RKO (cell line): ENCODE results near the gene PEX11A.
A peak's percentile ranks its signal among the peaks of the same experiment; 100 is the strongest.
"Not testable (repeated sequence)": the region's sequence is repeated elsewhere in the genome, so short reads cannot be mapped to it uniquely, and the experiment has no call there.

ENCODE experiments used
- DNase-seq: peaks from one replicate; pipeline ENCODE4 v3.0.0-alpha.2; 2016; ENCODE audit warnings: low spot score

PEX11A gene, protein sequence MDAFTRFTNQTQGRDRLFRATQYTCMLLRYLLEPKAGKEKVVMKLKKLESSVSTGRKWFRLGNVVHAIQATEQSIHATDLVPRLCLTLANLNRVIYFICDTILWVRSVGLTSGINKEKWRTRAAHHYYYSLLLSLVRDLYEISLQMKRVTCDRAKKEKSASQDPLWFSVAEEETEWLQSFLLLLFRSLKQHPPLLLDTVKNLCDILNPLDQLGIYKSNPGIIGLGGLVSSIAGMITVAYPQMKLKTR

DNA sequence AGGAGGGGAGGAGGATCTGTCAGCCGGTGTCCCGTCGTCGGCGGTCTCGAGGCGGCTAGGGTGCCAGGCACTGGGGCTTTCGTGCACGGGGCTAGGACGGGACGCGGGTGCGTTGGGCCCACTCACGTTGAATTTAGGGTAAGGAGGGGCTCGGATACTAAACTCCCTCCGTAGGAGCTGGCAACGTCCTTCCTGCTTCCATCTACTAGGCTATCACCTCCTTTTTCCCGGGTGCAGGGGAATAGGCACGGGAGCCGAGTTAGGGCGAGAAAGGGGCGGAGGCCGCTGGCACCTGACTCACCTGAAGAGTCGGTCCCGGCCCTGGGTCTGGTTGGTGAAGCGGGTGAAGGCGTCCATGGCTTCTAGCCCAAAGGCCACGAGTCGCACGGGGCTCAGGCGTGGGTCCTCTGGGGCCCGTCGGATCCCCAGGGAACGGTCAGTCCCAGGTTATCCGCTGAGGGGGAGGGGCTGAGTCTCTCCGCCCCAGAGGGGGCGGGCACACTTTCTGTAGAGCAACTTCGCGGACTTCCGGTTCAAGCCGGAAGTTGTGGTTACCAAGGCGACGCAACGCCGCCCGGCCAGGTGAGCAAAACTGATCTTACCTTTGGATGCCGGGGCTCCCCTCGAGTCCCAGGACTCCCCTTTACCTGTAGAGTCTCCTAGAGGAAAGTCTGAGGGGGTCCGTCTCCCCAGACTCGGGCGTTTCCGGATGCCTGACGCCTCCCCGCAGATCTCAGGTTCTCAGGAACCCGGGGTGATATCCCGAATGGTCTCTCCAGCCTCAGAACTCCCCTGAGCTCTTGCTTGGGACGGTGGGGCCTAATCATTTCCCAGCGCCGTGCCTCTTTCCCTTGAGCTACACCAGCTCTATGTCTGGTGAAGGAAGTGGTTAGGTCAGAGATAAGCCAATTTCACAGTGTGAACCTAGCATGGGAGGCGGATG lies at the start of gene PEX11A, which contains the start of gene WDR93:
Gene PEX11A, minus strand, starts transcription at position 479 of the 943 bp plus-strand sequence. Its CDS starts 122 bp downstream, at position 357.
Gene WDR93, plus strand, starts transcription at position 536 of the 943 bp plus-strand sequence. CDS start 10,936 bp downstream, outside the sequence.
- DNase-seq, result peak; percentile 74

DNA sequence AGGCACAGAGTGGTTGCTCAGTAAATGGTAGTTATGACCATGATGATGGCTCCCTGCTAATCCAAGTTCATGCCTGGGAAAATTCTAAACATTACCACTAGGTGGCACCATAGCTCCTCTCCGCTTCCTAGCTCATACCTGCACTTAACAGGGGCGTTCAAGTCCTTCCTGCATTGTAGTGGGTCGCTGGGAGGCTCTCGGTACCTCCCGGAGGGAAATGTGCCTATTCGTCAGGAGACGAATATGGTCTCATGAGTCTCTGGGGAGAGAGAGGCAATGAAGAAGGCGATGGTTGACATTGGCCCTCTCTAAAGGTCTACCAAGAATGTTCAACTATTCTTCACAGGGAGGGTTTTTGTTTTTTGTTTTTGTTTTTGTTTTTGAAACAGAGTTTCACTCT lies 49.6 kb upstream of the PEX11A start:
- peak; percentile 78 for DNase-seq

DNA sequence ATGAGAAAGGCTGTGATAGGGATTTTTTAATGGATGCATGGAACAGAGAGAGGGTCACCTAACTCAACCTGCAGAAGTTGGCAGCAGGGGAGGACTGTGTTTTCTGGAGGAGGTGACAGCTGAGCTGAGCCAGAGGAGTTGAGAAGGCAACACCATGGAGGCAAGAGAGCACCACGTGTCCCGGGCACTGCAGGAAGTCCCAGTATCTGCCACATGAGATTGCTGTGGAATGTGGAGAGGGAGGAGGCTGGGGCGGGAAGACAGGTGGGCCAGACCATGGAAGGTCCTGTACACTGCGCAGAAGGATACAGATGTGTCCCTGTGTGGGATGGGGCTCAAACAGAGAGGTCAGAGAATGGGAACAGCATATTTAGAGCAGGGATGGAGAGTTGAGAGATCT lies 45.2 kb upstream of the PEX11A start:
- no peak for DNase-seq

DNA sequence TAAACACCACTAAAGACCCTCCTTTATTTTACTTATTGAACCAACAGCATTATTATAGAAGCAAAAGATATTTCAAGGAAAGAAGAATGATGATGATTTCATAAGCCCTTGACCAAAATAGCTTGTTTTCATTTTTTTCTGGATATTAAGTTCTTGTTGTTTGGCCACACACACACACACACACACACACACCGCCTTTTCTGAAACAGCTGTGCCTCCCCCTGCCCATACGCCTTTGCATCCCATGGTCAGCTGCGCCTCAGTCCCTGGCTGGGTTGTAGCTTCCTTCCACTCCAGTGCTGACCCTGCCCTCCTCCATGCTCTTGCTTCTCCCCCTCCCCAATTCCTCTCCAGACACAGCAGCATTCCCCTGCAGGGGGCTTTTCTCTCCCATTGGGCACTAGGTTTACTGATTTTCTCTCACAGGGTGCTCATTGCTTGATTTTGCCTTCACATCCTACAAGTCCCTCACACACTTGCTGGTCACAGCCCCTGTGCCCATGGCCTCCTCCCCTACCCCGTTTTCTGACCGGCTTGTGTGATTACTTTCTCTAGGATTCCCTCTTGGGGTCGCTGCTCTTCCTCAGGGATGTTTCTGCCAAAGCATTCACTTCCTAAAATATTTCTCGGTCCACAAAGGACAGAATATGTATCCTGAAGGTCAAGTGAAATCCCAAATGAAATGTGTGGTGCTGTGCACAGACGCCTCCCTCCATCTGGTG lies 42.1 kb upstream of the PEX11A start:
- no peak for DNase-seq

DNA sequence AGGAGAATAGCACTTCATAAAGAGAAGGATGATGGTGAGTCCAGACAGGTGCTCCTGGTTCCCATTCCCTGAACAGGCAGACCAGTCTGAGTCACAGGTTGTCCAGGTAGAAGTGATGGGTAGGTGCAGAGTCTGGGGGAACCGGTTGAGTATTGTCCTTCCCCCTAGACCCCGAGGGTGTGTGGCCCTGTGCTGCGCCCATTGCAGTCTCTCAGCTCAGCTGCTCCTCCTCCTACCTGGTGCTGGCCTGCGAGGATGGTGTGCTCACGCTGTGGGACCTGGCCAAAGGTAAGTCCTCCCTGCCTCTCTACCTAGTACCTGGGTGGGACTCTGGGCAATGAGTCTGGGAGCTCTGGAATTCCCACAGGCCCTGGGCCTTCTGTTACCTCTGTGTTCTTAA lies 40.7 kb upstream of the PEX11A start:
- DNase-seq, result no peak

DNA sequence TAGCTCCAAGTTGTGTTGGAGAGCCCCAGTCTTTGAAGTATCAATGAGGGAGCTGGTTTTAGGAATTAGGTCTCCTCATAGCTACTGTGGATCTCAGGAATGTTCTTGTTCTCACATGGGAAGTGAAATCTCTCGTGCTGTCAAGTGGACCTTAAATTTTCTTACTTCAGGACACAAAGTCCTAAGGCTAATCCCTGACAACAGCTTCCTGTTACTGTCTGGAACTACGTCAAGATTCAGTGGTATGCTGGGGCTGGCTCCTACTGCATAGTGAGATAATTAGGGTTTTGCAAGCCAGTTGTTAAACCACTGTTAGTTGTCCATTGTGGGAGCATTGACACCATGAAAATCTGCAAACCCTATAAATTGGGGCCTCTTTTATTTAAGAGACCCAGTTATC lies 37.7 kb upstream of the PEX11A start:
- DNase-seq, result no peak

DNA sequence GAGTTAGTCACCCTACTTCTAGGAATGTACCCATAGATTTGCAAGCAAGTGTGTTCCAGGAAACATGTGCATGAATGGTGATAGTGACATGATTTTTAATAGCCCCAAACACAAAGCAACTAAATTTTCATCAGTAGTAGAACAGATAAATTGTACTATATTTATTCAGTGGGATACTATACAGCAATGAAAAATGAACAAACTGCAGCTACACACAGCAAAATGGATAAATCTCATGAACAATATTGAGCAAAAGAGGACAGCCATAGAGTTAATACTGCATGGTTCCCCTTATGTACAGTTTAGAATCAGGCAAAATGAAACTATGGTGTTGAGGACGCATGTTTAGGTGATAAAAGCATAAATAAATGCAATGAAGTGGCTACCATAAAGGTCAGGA lies 34.5 kb upstream of the PEX11A start:
- DNase-seq, result no peak

DNA sequence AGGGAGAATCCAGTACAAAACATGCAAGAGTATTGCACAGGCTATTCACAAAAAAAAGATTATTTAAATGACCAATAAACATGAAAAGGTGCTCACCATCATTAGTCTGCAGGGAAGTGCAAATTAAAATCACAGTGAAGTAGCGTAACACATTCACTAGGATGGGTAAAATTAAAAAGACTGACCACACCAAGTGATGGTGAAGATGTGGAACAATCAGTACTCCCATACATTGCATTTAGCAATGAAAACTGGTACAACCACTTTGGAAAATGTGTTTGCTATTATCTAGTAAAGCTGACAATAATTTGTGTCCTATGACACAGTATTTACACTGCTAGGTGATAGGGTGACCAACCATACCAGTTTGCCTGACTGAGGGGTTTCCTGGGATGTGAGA lies 34.1 kb upstream of the PEX11A start:
- DNase-seq, result no peak

DNA sequence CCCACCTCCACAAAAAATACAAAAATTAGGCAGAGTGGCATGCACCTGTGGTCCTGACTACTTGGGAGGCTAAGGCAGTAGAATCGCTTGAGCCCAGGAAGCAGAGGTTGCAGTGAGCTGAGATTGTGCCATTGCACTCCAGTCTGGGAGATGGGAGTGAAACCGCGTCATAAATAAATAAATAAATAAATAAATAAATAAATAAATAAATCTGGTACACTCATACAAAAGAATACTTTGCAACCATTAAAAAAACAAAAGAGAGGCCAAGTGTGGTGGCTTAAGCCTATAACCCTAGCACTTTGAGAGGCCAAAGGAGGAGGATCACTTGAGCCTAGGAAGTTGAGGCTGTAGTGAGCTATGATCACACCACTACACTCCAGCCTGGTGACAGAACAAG lies 32.5 kb upstream of the PEX11A start:
- DNase-seq, result no peak

DNA sequence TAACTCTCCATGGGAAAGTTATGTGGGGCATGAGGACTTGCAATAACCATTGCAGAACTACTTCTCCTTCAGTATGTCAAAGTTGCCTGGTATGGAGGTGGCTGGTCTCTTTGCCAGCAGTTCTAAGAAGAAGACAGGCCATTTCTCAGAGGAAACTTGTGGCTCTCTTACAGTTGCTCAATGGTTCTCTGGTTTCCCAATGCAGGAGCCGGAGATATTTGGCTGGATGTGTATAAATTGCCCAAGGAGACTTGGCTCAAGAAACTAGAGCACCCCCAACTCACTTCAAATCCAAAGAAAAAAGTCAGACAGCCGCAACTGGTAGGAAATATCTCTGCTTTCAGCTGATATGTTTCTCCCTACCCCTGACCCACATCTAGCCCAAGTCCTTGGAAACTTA lies 24.2 kb upstream of the PEX11A start:
- DNase-seq, result no peak

DNA sequence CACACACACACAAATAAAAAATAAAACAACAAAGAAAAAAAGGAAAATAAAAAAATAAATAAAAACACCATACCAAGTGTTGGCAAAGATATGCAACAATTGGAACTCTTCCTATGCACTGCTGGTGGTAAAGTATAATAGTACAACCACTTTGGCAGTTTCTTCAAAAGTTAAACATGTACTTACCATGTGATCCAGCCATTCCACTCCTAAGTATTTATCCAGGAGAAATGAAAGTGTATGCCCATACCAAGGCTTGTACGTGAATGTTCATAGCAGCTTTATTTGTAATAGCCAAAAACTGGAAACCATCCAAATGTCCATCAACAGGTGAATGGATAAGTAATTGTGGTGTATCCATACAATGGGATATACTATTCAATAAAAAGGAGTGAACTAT lies 17.0 kb upstream of the PEX11A start:
- no peak for DNase-seq

DNA sequence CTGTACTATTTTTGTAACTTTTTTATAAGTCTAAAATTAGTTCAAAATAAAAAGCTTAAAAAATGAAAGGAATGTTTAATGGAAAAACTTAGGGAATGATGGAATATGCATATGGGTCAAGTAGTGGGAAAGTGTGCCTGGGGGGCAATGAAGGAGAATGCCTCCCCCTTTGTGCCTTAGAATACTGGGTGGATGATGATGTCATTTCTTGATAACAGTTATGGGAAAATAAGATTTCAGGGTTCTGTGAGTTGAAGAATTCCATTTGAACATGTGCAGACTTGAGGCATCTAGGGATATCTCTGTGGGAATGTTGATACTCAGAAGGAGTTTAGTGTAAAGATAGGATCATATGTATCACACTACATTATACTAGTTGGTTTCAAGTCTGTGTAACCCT lies 13.9 kb upstream of the PEX11A start:
- no peak for DNase-seq

DNA sequence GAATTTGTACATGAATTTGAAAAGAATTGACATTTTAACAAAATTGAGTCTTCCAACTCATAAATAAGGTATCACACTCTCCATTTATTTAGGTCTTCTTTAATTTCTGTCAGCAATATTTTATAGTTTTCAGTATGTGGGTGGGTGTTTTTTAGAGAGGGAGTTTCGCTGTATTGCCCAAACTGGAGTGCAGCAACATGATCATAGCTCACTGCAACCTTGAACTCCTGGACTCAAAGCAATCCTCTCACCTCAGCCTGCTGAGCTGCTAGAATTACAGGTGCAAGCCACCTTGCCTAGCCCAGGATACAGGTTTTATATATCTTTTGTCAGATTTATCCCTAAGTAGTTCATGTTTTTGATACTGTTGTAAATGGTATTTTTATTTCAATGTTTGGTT lies 4.6 kb upstream of the PEX11A start:
- DNase-seq, result no peak

DNA sequence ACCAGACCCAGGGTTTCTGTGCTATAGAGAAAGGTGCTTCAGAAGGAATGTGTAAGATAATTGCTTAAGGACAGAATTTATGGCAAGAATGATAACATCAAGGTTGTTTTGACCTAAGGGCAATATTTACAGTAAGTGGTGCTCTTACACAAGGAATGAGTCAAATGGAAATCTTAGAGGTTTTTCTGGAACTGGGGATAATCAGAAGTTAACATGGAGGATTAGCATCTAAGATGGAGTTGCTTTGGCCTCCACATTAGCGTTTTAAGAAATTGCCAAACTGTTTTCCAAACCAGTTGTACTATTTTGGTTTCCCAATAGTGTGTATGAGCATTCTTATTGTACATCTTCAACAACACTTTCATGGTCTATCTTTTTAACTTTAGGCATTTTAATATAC lies 3.1 kb upstream of the PEX11A start:
- no peak for DNase-seq

DNA sequence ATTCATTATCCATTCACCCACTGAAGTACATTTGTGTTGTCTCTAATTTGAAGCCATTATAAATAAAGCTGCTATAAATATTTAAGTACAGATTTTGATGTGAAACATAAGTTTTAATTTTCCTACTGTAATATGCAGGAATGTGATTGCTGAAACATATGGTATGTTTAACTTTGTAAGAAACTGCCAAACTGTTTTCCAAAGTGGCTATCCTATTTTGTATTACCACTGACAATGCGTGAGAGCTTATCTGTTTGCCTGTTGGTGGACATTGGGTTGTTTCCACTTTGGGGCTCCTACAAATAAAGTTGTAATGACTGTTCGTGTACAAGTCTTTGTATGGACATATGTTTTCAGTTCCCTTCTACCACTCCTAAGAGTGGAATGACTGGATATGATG lies 2.5 kb upstream of the PEX11A start:
- no peak for DNase-seq

DNA sequence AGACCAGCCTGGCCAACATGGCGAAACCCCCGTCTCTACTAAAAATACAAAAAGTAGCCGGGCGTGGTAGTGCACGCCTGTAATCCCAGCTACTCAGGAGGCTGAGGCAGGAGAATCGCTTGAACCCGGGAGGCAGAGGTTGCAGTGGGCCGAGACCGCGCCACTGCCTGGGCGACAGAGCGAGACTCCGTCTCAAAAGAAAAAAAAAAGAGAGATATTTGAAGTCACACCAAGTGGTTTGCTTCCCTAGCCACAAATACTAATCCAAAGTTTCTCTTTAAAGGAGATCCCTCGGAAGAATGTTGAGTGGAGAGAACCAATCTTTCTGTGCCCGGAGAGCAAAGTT lies 651 bp downstream of the PEX11A start:
- not testable (repeated sequence) for DNase-seq

DNA sequence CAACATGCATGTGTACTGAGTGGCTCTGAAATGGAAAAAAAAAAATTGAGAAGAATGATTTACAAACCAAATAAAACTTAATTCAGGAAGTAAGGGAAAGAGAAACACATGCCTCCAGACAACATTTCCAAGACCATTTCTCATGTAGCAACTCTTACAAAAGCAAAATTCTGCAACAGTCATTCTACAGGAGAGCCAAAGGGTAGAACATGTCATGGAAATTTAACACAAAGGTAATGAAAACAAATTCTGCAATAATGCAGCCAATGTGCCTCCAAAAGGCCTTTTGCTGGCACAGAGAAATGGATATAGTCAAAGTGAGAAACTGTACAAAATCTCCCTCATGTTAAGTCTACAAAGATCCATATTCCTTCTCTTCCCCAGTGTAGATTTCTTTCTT lies 4.0 kb downstream of the PEX11A start:
- no peak for DNase-seq

DNA sequence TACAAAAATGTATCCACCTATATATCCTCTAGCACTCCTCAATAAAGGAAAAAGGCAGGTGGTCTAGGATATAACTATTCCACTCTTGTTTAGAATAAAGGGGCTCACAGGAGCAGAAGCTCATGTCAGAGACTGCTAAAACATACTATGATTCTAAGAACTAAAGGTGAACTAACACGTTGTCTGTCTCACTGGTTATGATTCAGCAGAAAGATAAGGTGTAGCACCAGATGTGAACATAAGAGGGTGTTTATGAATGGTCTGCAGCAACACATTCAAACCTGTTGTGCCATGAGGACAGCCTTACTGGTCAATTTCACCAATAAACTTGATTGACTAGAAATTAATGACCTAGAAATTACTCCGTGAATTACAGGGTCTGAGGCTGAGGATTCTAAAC lies 4.6 kb downstream of the PEX11A start:
- DNase-seq, result no peak

DNA sequence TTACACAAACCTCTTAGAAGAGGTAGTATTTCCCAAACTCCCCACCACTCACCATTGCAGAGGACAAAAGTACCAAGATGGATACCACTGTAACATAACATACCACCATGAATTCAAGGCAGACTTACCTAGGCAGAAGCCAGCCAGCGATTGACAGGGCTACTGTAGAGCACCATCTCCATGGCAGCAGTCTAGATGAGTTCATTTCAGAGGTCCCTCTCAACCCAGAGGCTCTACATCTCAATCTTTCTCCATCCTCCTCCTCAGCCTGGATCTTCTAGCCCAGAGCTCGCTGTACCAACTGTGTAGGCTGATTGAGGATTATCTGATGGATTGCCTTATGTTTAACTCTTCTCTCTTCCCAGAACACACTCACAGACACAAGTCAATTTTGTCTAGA lies 9.4 kb downstream of the PEX11A start:
- DNase-seq, result no peak

DNA sequence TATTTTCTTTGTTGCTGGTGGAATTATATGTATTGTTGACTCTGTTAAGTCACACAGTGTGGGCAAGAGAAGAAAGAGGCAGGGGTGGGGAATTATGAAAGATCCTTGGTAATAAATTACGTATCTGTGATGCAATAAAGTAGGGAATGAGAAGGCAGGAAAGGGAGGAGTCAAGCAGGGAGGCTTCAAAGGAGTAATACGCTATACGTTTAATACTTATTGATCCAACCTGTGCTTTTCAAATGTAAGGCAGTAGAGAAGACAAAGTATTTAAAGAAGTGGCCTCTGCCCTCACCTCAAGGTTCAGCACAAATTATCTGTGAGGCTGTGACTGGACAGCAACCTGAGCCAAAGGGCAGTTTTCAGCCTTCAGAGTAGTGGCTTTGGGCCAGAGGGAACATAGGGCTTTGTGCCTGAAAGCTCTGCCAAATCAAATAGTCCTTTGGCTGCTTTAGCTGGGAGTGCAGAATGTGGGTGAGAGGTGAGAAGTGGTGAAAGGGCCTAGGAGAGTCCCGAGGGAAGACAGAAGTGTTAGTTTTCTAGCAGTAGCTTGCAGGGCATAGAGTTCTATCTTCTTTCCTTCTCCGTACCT lies 10.2 kb downstream of the PEX11A start:
- DNase-seq, result no peak

DNA sequence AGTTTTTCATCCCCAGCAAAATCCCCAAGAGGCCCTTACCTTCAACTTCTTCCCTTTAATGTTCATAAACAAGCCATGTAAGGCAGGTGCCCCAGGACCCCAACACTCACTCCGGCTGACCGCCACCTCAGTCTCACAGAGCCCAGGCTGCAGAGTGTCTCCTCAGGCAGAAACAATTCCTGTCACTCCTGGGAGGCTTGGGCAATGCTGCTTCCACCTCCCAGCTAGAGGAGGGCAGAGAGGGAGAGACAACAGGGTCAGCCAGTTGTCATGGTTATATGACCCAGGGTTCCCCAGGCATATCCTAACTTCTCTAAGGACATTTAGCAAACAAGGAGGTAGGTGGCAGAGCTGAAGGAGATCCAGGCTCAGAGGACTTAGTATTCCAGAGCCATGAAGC lies 11.3 kb downstream of the PEX11A start, which contains the start of gene PLIN1:
Gene PLIN1, minus strand, starts transcription at position 156 of the 400 bp plus-strand sequence. CDS start 1,878 bp downstream, outside the sequence.
- DNase-seq, result no peak

DNA sequence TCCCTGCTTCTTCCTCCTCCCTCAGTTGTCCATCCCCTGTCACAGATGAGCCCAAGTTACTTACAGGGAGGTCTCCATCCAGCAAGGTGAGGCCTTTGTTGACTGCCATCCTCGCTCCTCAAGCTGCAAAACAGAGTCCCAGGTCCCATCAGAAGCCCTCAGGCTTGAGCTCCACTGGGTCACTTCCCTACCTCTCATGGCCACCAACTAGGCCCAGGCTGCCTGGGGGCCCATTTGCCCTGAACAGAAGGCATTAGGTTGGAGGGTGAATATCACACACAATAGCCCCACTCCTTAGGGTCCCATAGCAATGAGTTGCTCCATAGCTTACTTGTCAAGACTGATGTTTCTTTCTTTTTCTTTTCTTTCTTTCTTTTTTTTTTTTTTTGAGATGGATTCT lies 13.2 kb downstream of the PEX11A start:
- DNase-seq, result no peak
